HepG2 (cell line): ENCODE data around the gene PIEZO2. TPM values are rescaled to one million over a fixed set of nuclear protein-coding genes. Genes with fewer than 3 reads are reported as not detected.

ENCODE experiments used
- ATF3 ChIP-seq: sonication (generic); formaldehyde crosslinking; IDR thresholded peaks from 2 replicates; pipeline ENCODE4 v1.4.0; 2020; ENCODE audit warnings: missing genetic modification reagents
- ATF7 ChIP-seq, 2 experiments: fragments of 450-650 bp in 1 of 2; sonication (generic) in 1 of 2; formaldehyde crosslinking in 1 of 2; IDR thresholded peaks; 2 replicates each; pipeline versions ENCODE4 v1.4.0 to v1.6.1; 2016 to 2020; ENCODE audit warnings: antibody characterized with exemption in 1 of 2, mild to moderate bottlenecking in 1 of 2, missing genetic modification reagents in 1 of 2
- CC2D1A ChIP-seq: sonication (generic); formaldehyde crosslinking; IDR thresholded peaks from 2 replicates; pipeline ENCODE4 v1.8.1; 2023; ENCODE audit warnings: mild to moderate bottlenecking, missing genetic modification reagents
- EP300 ChIP-seq, 3 experiments: sonication (generic) in 1 of 3; formaldehyde crosslinking in 1 of 3; IDR thresholded peaks; 2 replicates each; pipeline versions ENCODE4 v1.5.1 to v1.6.1; 2011 to 2020; ENCODE audit warnings: low read depth in 2 of 3, low read length in 2 of 3, borderline replicate concordance in 1 of 3, improper control_type of control experiment in 1 of 3, mild to moderate bottlenecking in 1 of 3, missing genetic modification reagents in 1 of 3, moderate library complexity in 1 of 3
- FOXC1 ChIP-seq: sonication (generic); formaldehyde crosslinking; IDR thresholded peaks from 2 replicates; pipeline ENCODE4 v1.8.0; 2022; ENCODE audit warnings: mild to moderate bottlenecking, missing genetic modification reagents, borderline replicate concordance
- HMGXB4 ChIP-seq, 2 experiments: sonication (generic) in 1 of 2; formaldehyde crosslinking in 1 of 2; IDR thresholded peaks; 2 replicates each; pipeline versions ENCODE4 v1.4.0 to v1.6.1; 2018 to 2020; ENCODE audit warnings: missing genetic modification reagents in 2 of 2, borderline replicate concordance in 1 of 2, low read depth in 1 of 2, mild to moderate bottlenecking in 1 of 2, missing biosample characterization in 1 of 2
- HNRNPH1 ChIP-seq: fragments of 200-400 bp; formaldehyde crosslinking; optimal IDR thresholded peaks from 2 replicates; pipeline ENCODE3; 2017; ENCODE audit warnings: mild to moderate bottlenecking, low read depth, low read length
- IRF1 ChIP-seq: sonication (generic); formaldehyde crosslinking; IDR thresholded peaks from 2 replicates; pipeline ENCODE4 v1.4.0; 2020; ENCODE audit warnings: low read depth, mild to moderate bottlenecking, missing genetic modification reagents
- NAIF1 ChIP-seq: sonication (generic); formaldehyde crosslinking; IDR thresholded peaks from 2 replicates; pipeline ENCODE4 v1.5.0; 2020; ENCODE audit warnings: mild to moderate bottlenecking, missing genetic modification reagents, borderline replicate concordance
- PAF1 ChIP-seq: IDR thresholded peaks from 2 replicates; pipeline ENCODE4 v1.6.1; 2016; ENCODE audit warnings: missing genetic modification reagents, missing compliant biosample characterization
- PATZ1 ChIP-seq: sonication (generic); formaldehyde crosslinking; IDR thresholded peaks from 2 replicates; pipeline ENCODE4 v1.4.0; 2020; ENCODE audit warnings: missing genetic modification reagents
- ZEB1 ChIP-seq: IDR thresholded peaks from 2 replicates; pipeline ENCODE4 v1.6.1; 2012; ENCODE audit warnings: mild to moderate bottlenecking, low read depth, inconsistent platforms; ENCODE audit not compliant: insufficient replicate concordance
- ZNF576 ChIP-seq: sonication (generic); formaldehyde crosslinking; IDR thresholded peaks from 2 replicates; pipeline ENCODE4 v1.4.0; 2020; ENCODE audit warnings: mild to moderate bottlenecking, missing genetic modification reagents
- ZNF598 ChIP-seq: sonication (generic); formaldehyde crosslinking; IDR thresholded peaks from 2 replicates; pipeline ENCODE4 v1.5.1; 2020; ENCODE audit warnings: mild to moderate bottlenecking, missing genetic modification reagents, borderline replicate concordance
- ZNF629 ChIP-seq: sonication (generic); formaldehyde crosslinking; conservative IDR thresholded peaks from 2 replicates; pipeline ENCODE4 v1.5.0; 2020; ENCODE audit warnings: missing genetic modification reagents
- ZNF704 ChIP-seq: sonication (generic); formaldehyde crosslinking; IDR thresholded peaks from 2 replicates; pipeline ENCODE4 v1.8.1; 2023; ENCODE audit warnings: mild to moderate bottlenecking, inconsistent platforms, moderate library complexity, missing genetic modification reagents, borderline replicate concordance
- ZNF740 ChIP-seq: sonication (generic); formaldehyde crosslinking; IDR thresholded peaks from 2 replicates; pipeline ENCODE4 v1.4.0; 2020; ENCODE audit warnings: missing genetic modification reagents
- ZSCAN31 ChIP-seq: sonication (generic); formaldehyde crosslinking; IDR thresholded peaks from 2 replicates; pipeline ENCODE4 v1.5.0; 2020; ENCODE audit warnings: low read depth, mild to moderate bottlenecking, missing genetic modification reagents
- polyA plus RNA-seq, 8 experiments: library from polyadenylated mRNA; depleted of rRNA in 3 of 8; stranded (reverse) in 7 of 8; unstranded in 1 of 8; fragments of >200 nt; fragmentation: Illumina TruSeq in 4 of 8; extraction: Trizol in 4 of 8; gene quantifications; 2 replicates each; pipeline versions ENCODE4 v1.2.1 to v1.2.3, GENCODE V29; 2011 to 2016; ENCODE audit warnings: low read depth in 4 of 8, missing spikeins in 1 of 8, mixed read lengths in 1 of 8; ENCODE audit not compliant: insufficient read depth in 1 of 8
- total RNA-seq, 5 experiments: library from RNA; depleted of rRNA; stranded (reverse); fragments of >200 nt; fragmentation: Illumina TruSeq; extraction: Trizol; gene quantifications; 2 replicates each; pipeline ENCODE4 v1.2.3, GENCODE V29; 2016; ENCODE audit warnings: low read depth in 1 of 5

The PIEZO2 gene
- total and polyA plus RNA-seq, 2 of the 13 experiments (the other 11 are each of a cell fraction or from before 2014, with no cell fraction given) = 15.2 to 27.2 TPM

GRCh38 chr18:11040823-11041656, 108.3 kb downstream of the PIEZO2 start (continued):
- TF ChIP-seq IRF1 (CRISPR knock-in tag) = no peak
- no peak for TF ChIP-seq ZEB1
- no peak for TF ChIP-seq FOXC1 (CRISPR knock-in tag)
- TF ChIP-seq CC2D1A (CRISPR knock-in tag) = no peak
- TF ChIP-seq HMGXB4 (CRISPR knock-in tag; IDR thresholded peaks at IDR 0.05; ENCODE audit: borderline replicate concordance in 1 of 2, low read depth in 1 of 2) = peak; percentile 52 to 55; a peak in 1 of 4 replicates
- peak in 1 of 2 experiments; percentile 68; a peak in 1 of 4 replicates for TF ChIP-seq EP300 (IDR thresholded peaks at IDR 0.05; ENCODE audit: low read depth in 2 of 2, low read length in 2 of 2)
- TF ChIP-seq EP300 (CRISPR knock-in tag; IDR thresholded peaks at IDR 0.05; ENCODE audit: borderline replicate concordance) = peak; percentile 26; the same call in 1 of the 2 replicates
- no peak for TF ChIP-seq ZNF576 (CRISPR knock-in tag)
- no peak for TF ChIP-seq ZNF629 (CRISPR knock-in tag)
- no peak for TF ChIP-seq PAF1 (CRISPR knock-in tag)
- 0 out of 2 replicates have a peak, but pooled peaks have one; percentile 33 for TF ChIP-seq ATF3 (CRISPR knock-in tag)
- TF ChIP-seq PATZ1 = no peak
- no peak for TF ChIP-seq ATF7 (IDR thresholded peaks at IDR 0.05)
- no peak for TF ChIP-seq ATF7 (CRISPR knock-in tag; IDR thresholded peaks at IDR 0.05)
- no peak for TF ChIP-seq ZNF740 (CRISPR knock-in tag)
- TF ChIP-seq HNRNPH1 = no peak
- TF ChIP-seq NAIF1 (CRISPR knock-in tag) = no peak
- no peak for TF ChIP-seq ZNF598 (CRISPR knock-in tag)
- TF ChIP-seq ZNF704 (CRISPR knock-in tag) = no peak
- TF ChIP-seq ZSCAN31 (CRISPR knock-in tag) = no peak
